GM04504 (cell line): Measurements from ENCODE around the gene SELP.

Source experiments
- DNase-seq: peaks from one replicate; pipeline ENCODE4 v3.0.0-alpha.2; 2012; ENCODE audit warnings: low read depth

SELP gene

GRCh38 chr1:169576241-169576934 is 53.5 kb downstream of the SELP start:
- DNase-seq = no peak

GRCh38 chr1:169574336-169574735 is 55.6 kb downstream of the SELP start:
- no peak for DNase-seq

- DNase-seq = no peak
These were observed 57.7 kb downstream of the SELP start for GRCh38 chr1:169572187-169572586.

- DNase-seq = no peak
These were observed 58.5 kb downstream of the SELP start for GRCh38 chr1:169571450-169571849.

GRCh38 chr1:169570172-169570574 is 59.8 kb downstream of the SELP start:
- no peak for DNase-seq

GRCh38 chr1:169568497-169568896 is 61.4 kb downstream of the SELP start:
- DNase-seq = no peak

GRCh38 chr1:169565335-169566271 is 64.3 kb downstream of the SELP start:
- no peak for DNase-seq

- no peak for DNase-seq
These were observed 66.3 kb downstream of the SELP start for GRCh38 chr1:169563650-169564049.

GRCh38 chr1:169563019-169563615 is 66.8 kb downstream of the SELP start:
- DNase-seq = no peak

GRCh38 chr1:169561692-169562091 is 68.2 kb downstream of the SELP start:
- DNase-seq = no peak

GRCh38 chr1:169557131-169557530 is 72.8 kb downstream of the SELP start:
- DNase-seq = no peak

- no peak for DNase-seq
These were observed 79.6 kb downstream of the SELP start for GRCh38 chr1:169550294-169550693.

- no peak for DNase-seq
These were observed 81.6 kb downstream of the SELP start for GRCh38 chr1:169548282-169548681.

GRCh38 chr1:169546087-169546995 is 83.6 kb downstream of the SELP start:
- DNase-seq = peak; percentile 54

GRCh38 chr1:169545472-169545871 is 84.5 kb downstream of the SELP start:
- DNase-seq = no peak

- peak; percentile 55 for DNase-seq
These were observed 90.7 kb downstream of the SELP start for GRCh38 chr1:169538998-169539871.
